ENCODE results near the gene TRPV6.

DNA sequence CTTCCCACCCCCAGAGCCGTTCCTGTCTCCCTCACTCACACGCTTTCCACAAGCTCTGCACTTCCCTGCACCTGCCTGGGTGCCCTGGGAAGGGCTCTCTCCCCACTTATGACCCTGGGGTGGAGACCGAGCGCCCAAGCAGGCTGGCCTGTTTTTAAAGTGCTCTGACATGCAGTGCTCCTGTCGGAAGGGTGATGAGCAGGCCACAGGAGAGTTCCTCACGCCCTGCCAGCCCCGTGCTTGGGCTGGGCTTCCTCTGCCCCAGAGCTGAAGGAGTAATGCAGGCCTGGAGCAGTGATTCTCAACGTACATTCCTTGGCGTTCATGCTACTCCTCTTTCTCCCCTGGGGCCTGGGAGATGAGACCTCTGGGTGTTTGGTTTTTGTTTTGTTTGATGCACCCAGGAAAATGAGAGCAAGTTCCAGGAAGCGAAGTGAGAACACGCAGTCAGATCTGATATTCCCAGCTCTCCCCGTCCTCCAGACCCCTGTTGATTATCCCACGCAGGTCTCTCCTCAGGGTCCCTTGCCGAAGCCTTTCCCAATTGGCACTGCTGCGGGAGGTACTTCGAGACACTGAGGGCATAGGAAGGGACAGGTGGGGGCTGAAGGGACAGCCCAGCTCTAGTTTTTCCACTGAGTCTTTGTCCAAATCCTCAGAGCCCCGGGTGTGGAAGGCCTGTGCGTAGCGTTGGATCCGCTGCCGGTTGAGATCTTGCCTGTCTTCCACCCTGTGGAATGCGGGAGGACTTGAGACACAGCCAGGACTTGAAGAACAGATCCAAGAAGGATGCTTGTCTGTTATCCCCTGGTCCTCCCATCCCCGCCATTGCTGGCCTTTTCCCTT, 14.1 kb downstream of the TRPV6 start:
- TF ChIP-seq POLR2A (IDR thresholded peaks at IDR 0.05) (no peak), EP300 (IDR thresholded peaks at IDR 0.05) (no peak)
- TF ChIP-seq, protein P1, sequence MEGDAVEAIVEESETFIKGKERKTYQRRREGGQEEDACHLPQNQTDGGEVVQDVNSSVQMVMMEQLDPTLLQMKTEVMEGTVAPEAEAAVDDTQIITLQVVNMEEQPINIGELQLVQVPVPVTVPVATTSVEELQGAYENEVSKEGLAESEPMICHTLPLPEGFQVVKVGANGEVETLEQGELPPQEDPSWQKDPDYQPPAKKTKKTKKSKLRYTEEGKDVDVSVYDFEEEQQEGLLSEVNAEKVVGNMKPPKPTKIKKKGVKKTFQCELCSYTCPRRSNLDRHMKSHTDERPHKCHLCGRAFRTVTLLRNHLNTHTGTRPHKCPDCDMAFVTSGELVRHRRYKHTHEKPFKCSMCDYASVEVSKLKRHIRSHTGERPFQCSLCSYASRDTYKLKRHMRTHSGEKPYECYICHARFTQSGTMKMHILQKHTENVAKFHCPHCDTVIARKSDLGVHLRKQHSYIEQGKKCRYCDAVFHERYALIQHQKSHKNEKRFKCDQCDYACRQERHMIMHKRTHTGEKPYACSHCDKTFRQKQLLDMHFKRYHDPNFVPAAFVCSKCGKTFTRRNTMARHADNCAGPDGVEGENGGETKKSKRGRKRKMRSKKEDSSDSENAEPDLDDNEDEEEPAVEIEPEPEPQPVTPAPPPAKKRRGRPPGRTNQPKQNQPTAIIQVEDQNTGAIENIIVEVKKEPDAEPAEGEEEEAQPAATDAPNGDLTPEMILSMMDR (IDR thresholded peaks at IDR 0.05), result no peak
